Inflammatory macrophage treated with lipopolysaccharide for 1 hour (primary cell): ENCODE results near the gene LSAMP.

ENCODE experiments used
- DNase-seq, 2 donors: peaks; one replicate each; pipeline ENCODE4 v3.0.0-alpha.2; 2020 to 2022

LSAMP gene

GRCh38 chr3:116445311-116445841, at the start of gene LSAMP:
LSAMP (minus strand) TSS chr3:116445487.
- no peak for DNase-seq

DNA sequence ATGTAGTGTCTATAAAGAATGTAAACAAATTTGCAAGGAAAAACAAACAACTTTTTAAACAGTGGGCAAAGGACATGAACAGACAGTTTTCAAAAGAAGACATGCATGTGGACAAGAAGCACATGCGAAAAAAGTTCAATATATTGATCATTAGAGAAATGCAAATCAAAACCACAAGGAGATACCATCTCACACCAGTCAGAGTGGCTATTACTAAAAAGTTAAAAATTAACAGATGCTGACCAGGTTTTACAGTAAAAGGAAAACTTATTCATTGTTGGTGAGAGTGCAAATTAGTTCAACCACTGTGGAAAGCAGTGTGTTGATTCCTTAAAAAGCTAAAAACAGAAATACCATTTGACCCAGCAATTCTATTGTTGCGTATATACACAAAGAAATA, 47.1 kb upstream of the LSAMP start:
- DNase-seq, result no peak

- DNase-seq, result no peak
Measured at GRCh38 chr3:116483135-116483534, 37.8 kb upstream of the LSAMP start.

DNA sequence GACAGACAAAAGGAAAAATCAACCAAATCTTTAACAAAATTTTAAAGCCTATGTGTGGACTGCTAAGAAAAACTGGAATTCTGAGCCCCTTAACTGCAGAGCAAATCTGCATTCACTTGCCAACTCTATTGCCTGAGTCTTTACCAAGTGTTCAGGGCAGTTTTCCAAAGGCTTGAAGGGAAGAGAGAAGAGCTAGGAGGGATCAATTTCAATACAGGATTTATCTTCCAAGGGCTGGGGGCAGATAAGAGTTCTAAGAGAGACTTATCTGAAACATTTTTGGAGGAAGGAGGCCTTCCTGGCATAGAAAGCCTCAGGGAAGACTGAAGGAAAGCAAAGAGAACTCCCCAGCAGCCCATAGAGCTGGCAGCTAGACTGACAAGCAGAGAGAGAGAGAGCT, 31.4 kb upstream of the LSAMP start:
- no peak for DNase-seq

GRCh38 chr3:116474801-116475200, 29.5 kb upstream of the LSAMP start:
- DNase-seq, result no peak

DNA sequence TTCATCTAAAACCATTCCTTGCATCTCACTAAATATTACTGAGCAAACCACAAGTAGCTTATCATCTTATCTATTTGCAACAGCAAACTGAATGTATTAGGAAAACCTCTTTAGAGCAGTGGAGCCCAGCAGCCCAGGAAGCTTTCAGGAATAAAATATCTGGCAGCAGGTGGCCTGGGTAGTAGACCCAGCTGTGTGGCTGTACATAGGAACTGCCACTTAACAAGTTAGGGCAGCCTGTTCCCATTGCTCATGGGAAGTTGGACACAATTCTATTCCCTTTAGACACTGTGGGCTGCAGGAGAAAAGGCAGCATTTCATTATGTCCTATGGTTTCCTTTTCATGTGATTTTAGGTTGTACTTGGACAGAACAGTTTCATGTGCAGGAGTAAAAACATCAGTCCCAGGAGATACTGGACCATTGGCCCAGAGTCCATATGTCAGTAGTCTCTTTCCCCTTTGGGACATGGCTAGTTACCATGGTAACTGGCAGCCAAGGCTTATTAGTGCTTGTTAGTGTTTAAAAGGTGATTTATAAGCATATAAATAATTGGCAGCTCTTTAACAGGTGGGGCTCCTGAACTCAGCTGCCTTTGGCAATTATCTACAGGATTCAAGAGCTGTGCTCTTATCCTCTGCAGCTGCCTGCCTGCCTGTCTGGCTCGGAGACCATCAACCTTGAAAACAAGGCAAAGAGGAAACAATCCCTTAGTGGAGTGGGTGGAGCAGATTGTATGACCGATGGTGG, 28.9 kb upstream of the LSAMP start:
- DNase-seq, result no peak

GRCh38 chr3:116473602-116474001, 28.3 kb upstream of the LSAMP start:
- DNase-seq, result no peak

DNA sequence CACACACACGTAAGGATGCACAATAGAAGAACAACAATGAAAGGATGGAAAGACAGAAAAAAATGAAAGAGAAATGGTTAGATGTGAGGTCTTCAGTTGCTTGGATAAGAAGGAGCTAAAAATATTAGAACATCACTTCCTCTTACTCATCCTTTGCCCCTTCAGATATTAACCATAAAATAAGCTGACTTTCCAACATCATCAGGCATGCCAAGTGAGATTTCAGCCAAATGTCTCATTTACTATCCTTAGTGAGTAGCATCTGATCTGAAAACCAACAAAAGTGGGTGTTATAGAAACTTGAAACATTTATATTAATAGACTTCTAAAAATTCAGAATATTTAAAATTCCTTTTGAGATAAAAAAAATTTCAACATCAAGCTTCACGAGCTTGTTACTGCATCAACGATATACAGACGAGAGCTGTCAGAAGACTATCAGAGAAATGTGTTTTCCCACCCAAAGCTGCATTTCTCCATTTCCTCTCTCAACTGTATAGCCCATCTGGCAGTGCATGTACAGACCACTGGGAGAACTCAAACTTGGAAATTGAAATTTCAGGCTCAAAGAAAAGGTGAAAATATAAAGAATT, 25.4 kb upstream of the LSAMP start:
- DNase-seq, result no peak

DNA sequence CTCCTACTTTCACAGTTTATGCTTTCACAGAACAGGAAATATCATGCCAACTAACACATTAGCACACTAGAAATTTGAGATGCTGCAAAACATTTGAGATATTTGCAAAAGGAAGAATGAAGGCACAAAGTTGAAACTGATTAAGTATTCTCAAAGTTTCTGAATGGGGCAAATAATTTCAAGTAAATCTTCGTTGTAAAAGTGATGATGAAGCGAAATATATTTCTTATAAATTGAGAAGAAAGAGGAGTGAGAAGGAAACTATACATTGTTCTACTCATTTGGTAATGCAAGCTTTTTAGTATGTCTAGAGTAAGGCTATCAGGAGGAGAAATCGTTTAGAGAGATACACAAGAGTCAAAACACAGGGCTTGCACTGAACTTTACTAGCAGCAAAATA, 24.3 kb upstream of the LSAMP start:
- no peak for DNase-seq

GRCh38 chr3:116464276-116464798, 19.1 kb upstream of the LSAMP start:
- no peak for DNase-seq

- DNase-seq, result no peak
Measured at GRCh38 chr3:116453666-116454346, 8.5 kb upstream of the LSAMP start.

DNA sequence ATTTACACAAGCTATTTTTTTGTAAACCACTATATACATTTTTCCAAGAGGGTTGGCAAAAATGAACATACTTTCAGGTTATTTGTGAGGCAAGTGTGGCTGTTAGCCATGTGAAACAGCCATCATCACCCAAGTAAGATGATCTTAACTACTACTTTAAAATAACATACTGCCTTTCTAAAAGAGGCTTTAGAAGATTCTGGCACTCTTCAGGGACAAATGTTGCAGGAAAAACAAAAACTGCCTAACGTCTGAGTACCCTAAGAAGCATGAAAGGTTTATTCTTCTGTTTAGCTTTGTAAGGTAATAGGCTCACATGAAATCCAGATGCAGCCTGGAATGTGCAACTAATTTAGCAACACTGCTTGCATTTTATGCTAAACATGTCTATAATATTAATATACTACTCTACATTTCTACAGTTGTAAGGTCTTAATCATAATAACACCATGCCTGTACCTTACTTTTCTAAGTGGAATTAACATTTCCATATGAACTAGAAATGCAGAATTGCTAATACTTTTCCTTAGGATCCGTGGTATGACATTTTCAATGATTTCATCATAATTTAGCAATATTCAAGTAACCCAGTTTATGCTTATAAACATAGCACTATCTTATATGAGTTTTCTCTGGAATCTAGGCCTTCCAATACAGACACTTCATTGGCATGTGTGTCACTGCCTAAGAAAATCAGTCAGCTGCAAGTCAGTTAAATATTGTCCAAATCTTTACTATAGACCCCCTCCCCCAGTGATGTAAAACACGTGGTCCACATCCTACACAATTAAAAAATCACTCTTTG, 4.5 kb upstream of the LSAMP start:
- DNase-seq, result no peak

- DNase-seq, result no peak
Measured at GRCh38 chr3:116445990-116446389, 703 bp upstream of the LSAMP start.

- DNase-seq, result no peak
Measured at GRCh38 chr3:116444819-116445310, 422 bp downstream of the LSAMP start.

DNA sequence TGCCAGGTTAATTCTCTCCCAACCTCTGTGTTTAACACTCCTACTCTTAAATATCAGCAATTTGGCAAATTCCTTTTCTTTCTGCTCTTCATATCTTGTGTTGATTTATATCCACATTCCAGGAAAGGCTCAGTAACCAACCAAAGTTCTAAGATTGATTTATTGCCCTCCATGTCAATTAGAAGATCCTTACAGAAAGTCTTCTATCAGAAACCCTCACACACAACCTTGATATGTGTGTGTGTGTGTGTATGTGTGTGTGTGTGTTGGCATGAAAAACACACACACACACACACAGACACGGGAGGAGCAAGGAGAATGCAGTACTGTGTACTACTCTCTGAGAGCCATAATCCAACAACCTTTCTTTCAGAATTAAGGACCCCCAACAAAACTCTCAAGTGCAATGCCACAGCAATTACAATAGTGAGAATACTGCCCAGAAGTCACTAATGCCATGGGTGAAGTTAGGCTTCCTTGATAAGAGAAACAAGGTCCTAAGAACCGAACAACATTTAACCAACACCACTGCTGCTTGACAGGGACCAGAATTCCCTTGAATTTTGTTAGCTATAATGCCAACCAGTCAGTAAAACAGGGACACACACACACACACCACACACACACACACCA, 1.1 kb downstream of the LSAMP start:
- DNase-seq, result no peak

DNA sequence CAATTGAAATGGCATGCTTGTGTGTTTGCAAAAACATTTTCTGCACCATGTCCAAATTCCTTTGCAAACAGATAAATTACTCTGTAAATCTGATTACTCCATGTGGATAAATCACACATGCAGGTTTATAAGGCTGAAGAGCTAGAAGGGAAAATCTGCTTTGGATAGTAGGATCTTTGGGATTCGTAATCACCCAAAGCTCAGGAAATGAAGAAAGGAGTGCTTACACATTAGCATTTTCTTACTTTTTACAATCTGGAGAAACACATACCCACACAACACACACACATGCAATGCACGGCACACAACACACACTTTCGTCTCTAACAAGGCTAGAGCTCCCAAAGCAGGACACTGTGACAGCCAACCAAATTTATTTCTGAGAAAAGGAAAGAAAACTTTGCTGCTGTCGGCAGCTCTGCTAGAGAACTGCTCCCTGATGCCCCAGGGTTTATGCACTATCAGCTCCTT, 2.1 kb downstream of the LSAMP start:
- no peak for DNase-seq

DNA sequence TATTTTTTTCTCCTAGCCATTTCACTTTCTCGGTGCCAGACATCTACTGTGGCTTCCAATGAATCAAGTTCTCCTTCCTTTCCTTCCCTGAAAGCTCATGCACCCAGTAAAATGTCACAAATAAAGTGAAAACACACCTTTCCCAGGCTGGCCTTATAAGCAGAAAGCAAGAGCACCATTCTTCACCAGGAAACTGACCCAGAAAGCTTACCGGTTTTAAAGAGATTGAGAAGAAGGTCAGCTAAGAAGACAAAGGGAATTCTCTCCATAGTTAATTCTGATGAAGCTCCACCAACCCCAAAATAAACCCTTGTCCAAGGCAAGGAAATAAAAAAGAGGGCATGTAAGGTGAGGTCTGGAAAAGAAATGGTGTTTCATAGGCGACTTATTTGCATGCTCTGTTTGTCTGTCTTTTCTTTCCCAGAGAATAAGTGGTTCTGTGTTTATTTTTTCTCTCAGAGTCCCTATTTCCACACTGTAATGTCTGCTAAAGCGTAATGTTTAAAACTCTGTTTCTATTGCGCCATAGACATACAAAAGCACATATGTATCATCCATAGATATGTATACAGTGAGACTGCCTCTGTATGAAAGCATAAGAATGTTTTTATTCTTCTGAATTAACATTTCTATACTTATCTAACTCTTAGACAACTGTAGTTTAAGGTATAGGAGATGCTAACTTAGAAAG, 2.8 kb downstream of the LSAMP start:
- no peak for DNase-seq

- DNase-seq, result no peak
Measured at GRCh38 chr3:116441652-116442051, 3.6 kb downstream of the LSAMP start.

DNA sequence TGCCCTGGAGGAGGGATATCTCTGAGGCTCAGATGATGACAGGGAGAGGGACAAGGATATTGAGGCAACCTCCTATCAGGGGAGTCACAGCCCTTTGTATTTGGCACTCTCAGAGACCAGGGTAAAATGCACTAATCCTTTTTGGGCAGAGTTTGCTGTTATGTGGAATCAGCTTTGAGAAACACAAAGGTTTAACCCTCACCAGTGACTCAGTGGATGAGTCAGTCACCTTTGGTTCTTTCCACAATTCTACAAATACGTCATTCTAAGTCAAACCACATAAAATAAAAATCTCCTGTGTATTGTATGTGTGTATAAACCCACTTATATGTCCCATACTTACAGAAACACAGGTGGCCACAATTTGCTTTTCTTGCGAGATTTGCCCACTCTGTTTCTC, 5.1 kb downstream of the LSAMP start:
- no peak for DNase-seq

- no peak for DNase-seq
Measured at GRCh38 chr3:116433552-116433951, 11.7 kb downstream of the LSAMP start.

DNA sequence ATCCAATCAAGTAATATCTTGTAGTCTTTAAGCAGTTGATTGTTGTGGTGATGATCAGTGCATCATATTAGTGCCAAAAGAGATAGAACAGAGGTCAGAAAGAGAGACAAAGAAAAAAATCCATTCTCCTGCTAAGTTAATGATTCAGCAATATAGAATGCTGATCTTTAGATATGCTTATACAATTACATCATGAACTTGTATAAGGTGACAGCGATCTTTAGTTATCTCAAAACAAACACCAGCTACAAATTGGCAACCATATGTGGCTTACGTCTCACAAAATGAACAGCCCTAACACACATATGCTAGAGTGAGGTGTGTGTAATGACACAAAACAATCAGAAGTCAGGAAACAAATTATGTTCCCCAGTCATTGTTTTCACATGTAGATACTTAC, 12.5 kb downstream of the LSAMP start:
- DNase-seq, result no peak
